K562 (cell line): Measurements from ENCODE around the gene ESD. TPM values are rescaled to one million over a fixed set of nuclear protein-coding genes. Genes with fewer than 3 reads are reported as not detected.

Source experiments
- CC2D1A ChIP-seq: fragments of 450-650 bp; IDR thresholded peaks from 2 replicates; pipeline ENCODE4 v1.6.1; 2017; ENCODE audit warnings: mild to moderate bottlenecking
- CHD1 ChIP-seq: fragments of 200-600 bp; sonication (generic); IDR thresholded peaks from one replicate; pipeline ENCODE4 v1.6.1; 2012; ENCODE audit warnings: mild to moderate bottlenecking, moderate library complexity, low read length, inconsistent platforms
- MGA ChIP-seq: fragments of 450-650 bp; IDR thresholded peaks from 2 replicates; pipeline ENCODE4 v1.6.1; 2016; ENCODE audit warnings: mild to moderate bottlenecking, moderate library complexity
- SMARCA5 ChIP-seq: fragments of 450-650 bp; IDR thresholded peaks from 2 replicates; pipeline ENCODE4 v1.6.1; 2016
- SNAPC5 ChIP-seq: fragments of 250-450 bp; sonication (Bioruptor Pico); IDR thresholded peaks from 2 replicates; pipeline ENCODE4 v1.8.0; 2021; ENCODE audit warnings: moderate library complexity, mild to moderate bottlenecking, inconsistent platforms
- ZBTB11 ChIP-seq, 3 experiments: fragments of 200-800 bp in 1 of 3; fragments of 250-450 bp in 1 of 3; fragments of 450-650 bp in 1 of 3; sonication (Bioruptor Pico) in 1 of 3; sonication (Bioruptor generic) in 1 of 3; formaldehyde crosslinking in 1 of 3; IDR thresholded peaks; 2 replicates each; pipeline versions ENCODE4 v1.6.1 to v1.8.0; 2016 to 2022; ENCODE audit warnings: mild to moderate bottlenecking in 2 of 3, missing genetic modification characterization in 2 of 3, missing compliant biosample characterization in 1 of 3, moderate library complexity in 1 of 3
- ZNF224 ChIP-seq: sonication (generic); formaldehyde crosslinking; IDR thresholded peaks from 2 replicates; pipeline ENCODE4 v1.8.0; 2022; ENCODE audit warnings: mild to moderate bottlenecking, missing genetic modification reagents
- polyA plus RNA-seq, 8 experiments: library from polyadenylated mRNA; depleted of rRNA in 4 of 8; stranded (reverse) in 5 of 8; unstranded in 3 of 8; fragments of >200 nt; fragmentation: Nextera tagmentation in 2 of 8; fragmentation: Illumina TruSeq in 1 of 8; extraction: Ambion mirVana in 2 of 8; extraction: Trizol in 1 of 8; gene quantifications; 2 replicates each; pipeline versions ENCODE4 v1.2.1 to v1.2.3, GENCODE V29; 2011 to 2014; ENCODE audit warnings: inconsistent platforms in 1 of 8, missing spikeins in 1 of 8
- total RNA-seq, 7 experiments: library from RNA; depleted of rRNA in 6 of 7; stranded (reverse); fragments of >200 nt in 6 of 7; fragmentation: Illumina TruSeq in 2 of 7; extraction: Trizol in 2 of 7; gene quantifications; 2 replicates each; pipeline versions ENCODE4 v1.2.1 to v1.2.3, GENCODE V29; 2011 to 2021; ENCODE audit warnings: low replicate concordance in 1 of 7

Gene ESD
- total and polyA plus RNA-seq, 9 of the 15 experiments (the other 6 are each of a cell fraction or from before 2014, with no cell fraction given): 88.9 to 402 (median 232) TPM

- peak; percentile 92 for TF ChIP-seq MGA
- no peak for TF ChIP-seq CHD1
- no peak for TF ChIP-seq ZNF224 (CRISPR knock-in tag)
- no peak for TF ChIP-seq SMARCA5
- TF ChIP-seq SNAPC5: no peak
- TF ChIP-seq CC2D1A: no peak
- no peak for TF ChIP-seq ZBTB11 (CRISPR knock-in tag; IDR thresholded peaks at IDR 0.05)
These were observed at the start of gene ESD (continued) for GRCh38 chr13:46796515-46797474.
